D721Med (cell line): ENCODE results near the gene CHMP5.

Experiments
- DNase-seq: peaks from one replicate; pipeline ENCODE4 v3.0.0; 2011; ENCODE audit warnings: low spot score; ENCODE audit not compliant: insufficient read length
- FAIRE-seq: peaks from 2 replicates; lab custom pipeline; 2011; peaks lifted over from hg19 to GRCh38; lab: Jason Lieb, UNC
- CTCF ChIP-seq: IDR thresholded peaks from 2 replicates; pipeline ENCODE4 v1.5.1; 2012; ENCODE audit warnings: mild to moderate bottlenecking, control low read depth; ENCODE audit not compliant: insufficient read depth; ENCODE audit errors: missing control alignments

CHMP5 gene

GRCh38 chr9:33227008-33227398 is 37.8 kb upstream of the CHMP5 start:
- no peak for FAIRE-seq
- no peak for DNase-seq
- no peak for TF ChIP-seq CTCF

- no peak for TF ChIP-seq CTCF
- no peak for DNase-seq
- FAIRE-seq = no peak
These were observed 37.1 kb upstream of the CHMP5 start for GRCh38 chr9:33227741-33228140.

- no peak for TF ChIP-seq CTCF
- FAIRE-seq (no peak), DNase-seq (no peak)
These were observed 36.2 kb upstream of the CHMP5 start for GRCh38 chr9:33228606-33229005.

GRCh38 chr9:33229359-33230114 is 35.3 kb upstream of the CHMP5 start:
- DNase-seq (no peak), FAIRE-seq (no peak)
- peak; percentile 45 for TF ChIP-seq CTCF

GRCh38 chr9:33230756-33231622 is 33.9 kb upstream of the CHMP5 start:
- no peak for FAIRE-seq
- no peak for DNase-seq
- TF ChIP-seq CTCF = no peak

- no peak for DNase-seq
- FAIRE-seq = no peak
- no peak for TF ChIP-seq CTCF
These were observed 33.3 kb upstream of the CHMP5 start for GRCh38 chr9:33231623-33231942.

- no peak for FAIRE-seq
- DNase-seq = no peak
- no peak for TF ChIP-seq CTCF
These were observed 32.0 kb upstream of the CHMP5 start for GRCh38 chr9:33232815-33233214.
